IMR-90 (cell line): ENCODE data around the gene ZNF593OS. TPM values are rescaled to one million over a fixed set of nuclear protein-coding genes. Genes with fewer than 3 reads are reported as not detected.

Experiments
- ATAC-seq: fragments of 200-7000 bp; cut with Tn5 transposase; 2 replicates; pipeline ENCODE4 v1.9.1; 2020; ENCODE audit warnings: low read depth, mild to moderate bottlenecking, moderate library complexity
- BruUV-seq: library from RNA; stranded (reverse); fragments of 400-500 nt; replicated peaks from 2 replicates; lab custom pipeline; 2021; lab: Mats Ljungman, UMichigan
- CTCF ChIA-PET: fragments of 300-600 bp; formaldehyde crosslinking; extraction: SDS; loops from one replicate; lab custom pipeline; 2021; ENCODE audit warnings: antibody characterized with exemption; lab: Yijun Ruan, JAX
- POLR2A ChIA-PET: fragments of 300-600 bp; sonication (Branson Sonifier 250); formaldehyde crosslinking; loops from one replicate; lab custom pipeline; 2022; ENCODE audit warnings: antibody characterized with exemption; ENCODE audit not compliant: unreplicated experiment; lab: Charles Lee
- DNase-seq: peaks from one replicate; pipeline ENCODE4 v3.0.0; 2013
- H2AFZ ChIP-seq: replicated peaks from 2 replicates; pipeline ENCODE3; 2013; ENCODE audit warnings: low read length, mild to moderate bottlenecking; ENCODE audit not compliant: poor library complexity
- H2AK5ac ChIP-seq: 2 replicates; pipeline ENCODE4 v1.6.1; 2013; ENCODE audit warnings: low read depth, low read length, inconsistent platforms
- H2AK9ac ChIP-seq: replicated peaks from 2 replicates; pipeline ENCODE3; 2013; ENCODE audit warnings: mild to moderate bottlenecking, low read depth, low read length, moderate library complexity; ENCODE audit not compliant: poor library complexity
- H2BK120ac ChIP-seq: 2 replicates; pipeline ENCODE4 v1.6.1; 2013; ENCODE audit warnings: low read depth, low read length, inconsistent platforms
- H2BK15ac ChIP-seq: 3 replicates; pipeline ENCODE4 v1.6.1; 2013; ENCODE audit warnings: low read depth, low read length, inconsistent platforms
- H2BK20ac ChIP-seq: 2 replicates; pipeline ENCODE4 v1.6.1; 2013; ENCODE audit warnings: low read depth, mild to moderate bottlenecking, inconsistent platforms, low read length, moderate library complexity
- H2BK5ac ChIP-seq: 2 replicates; pipeline ENCODE4 v1.6.1; 2013; ENCODE audit warnings: mild to moderate bottlenecking, low read depth, low read length, inconsistent platforms; ENCODE audit not compliant: poor library complexity, severe bottlenecking
- H3K14ac ChIP-seq: replicated peaks from 2 replicates; pipeline ENCODE4 v1.6.1; 2013; ENCODE audit warnings: low read depth, low read length, inconsistent platforms
- H3K18ac ChIP-seq: 2 replicates; pipeline ENCODE4 v1.6.1; 2013; ENCODE audit warnings: low read depth, low read length, control low read depth
- H3K23ac ChIP-seq: 2 replicates; pipeline ENCODE4 v1.6.1; 2013; ENCODE audit warnings: low read depth, low read length, inconsistent platforms
- H3K27ac ChIP-seq: 2 replicates; pipeline ENCODE4 v1.5.1; 2013; ENCODE audit warnings: mild to moderate bottlenecking, control low read depth, low read length; ENCODE audit not compliant: insufficient read depth
- H3K27me3 ChIP-seq: 2 replicates; pipeline ENCODE4 v1.6.1; 2013; ENCODE audit warnings: low read length; ENCODE audit not compliant: control insufficient read depth, insufficient read depth
- H3K36me3 ChIP-seq: 2 replicates; pipeline ENCODE4 v1.6.1; 2013; ENCODE audit warnings: low read length, mixed read lengths; ENCODE audit not compliant: control insufficient read depth, insufficient read depth
- H3K4ac ChIP-seq: 2 replicates; pipeline ENCODE4 v1.6.1; 2013; ENCODE audit warnings: low read depth, low read length, inconsistent platforms
- H3K4me1 ChIP-seq: 2 replicates; pipeline ENCODE4 v1.6.1; 2013; ENCODE audit warnings: low read length, mixed read lengths; ENCODE audit not compliant: control insufficient read depth, insufficient read depth
- H3K4me2 ChIP-seq: 2 replicates; pipeline ENCODE4 v1.6.1; 2013; ENCODE audit warnings: low read depth, mild to moderate bottlenecking, control low read depth, low read length, moderate library complexity
- H3K4me3 ChIP-seq: 2 replicates; pipeline ENCODE4 v1.5.1; 2013; ENCODE audit warnings: low read depth, mild to moderate bottlenecking, control low read depth, low read length, moderate library complexity; ENCODE audit not compliant: insufficient read depth
- H3K56ac ChIP-seq: 2 replicates; pipeline ENCODE4 v1.6.1; 2013; ENCODE audit warnings: low read length, inconsistent platforms; ENCODE audit not compliant: insufficient read depth; ENCODE audit errors: extremely low read depth
- H3K79me1 ChIP-seq, 2 experiments: 2 replicates each; pipeline ENCODE4 v1.6.1; 2013; ENCODE audit warnings: low read length in 2 of 2, inconsistent platforms in 1 of 2, low read depth in 1 of 2
- H3K9ac ChIP-seq: 2 replicates; pipeline ENCODE4 v1.6.1; 2013; ENCODE audit warnings: low read depth, low read length, control low read depth
- H3K9me1 ChIP-seq: 2 replicates; pipeline ENCODE4 v1.6.1; 2013; ENCODE audit warnings: low read length, inconsistent platforms; ENCODE audit not compliant: insufficient read depth
- H3K9me3 ChIP-seq: 2 replicates; pipeline ENCODE4 v1.6.1; 2013; ENCODE audit warnings: low read length; ENCODE audit not compliant: control insufficient read depth, insufficient read depth
- H4K20me1 ChIP-seq: 2 replicates; pipeline ENCODE4 v1.6.1; 2013; ENCODE audit warnings: low read length, inconsistent platforms; ENCODE audit not compliant: insufficient read depth
- H4K5ac ChIP-seq: 2 replicates; pipeline ENCODE4 v1.6.1; 2013; ENCODE audit warnings: mild to moderate bottlenecking, low read depth, low read length, control low read depth
- H4K8ac ChIP-seq, 2 experiments: 2 replicates each; pipeline ENCODE4 v1.6.1; 2013; ENCODE audit warnings: low read depth in 2 of 2, low read length in 2 of 2, control low read depth in 1 of 2, inconsistent platforms in 1 of 2
- H4K91ac ChIP-seq: 2 replicates; pipeline ENCODE4 v1.6.1; 2013; ENCODE audit warnings: low read depth, low read length, inconsistent platforms; ENCODE audit not compliant: insufficient read depth
- RAD21 ChIP-seq: IDR thresholded peaks from 2 replicates; pipeline ENCODE4 v1.6.1; 2012; ENCODE audit warnings: low read length, improper control_type of control experiment
- WGBS, 2 experiments: methylation state at CpG; one replicate each; pipeline versions ENCODE4 v1.1.5 to v1.1.7; 2013; ENCODE audit warnings: missing lambda C conversion rate in 2 of 2; ENCODE audit not compliant: insufficient read length in 1 of 2; ENCODE audit errors: extremely low coverage in 2 of 2; 5-methylcytosine and 5-hydroxymethylcytosine counted together
- dilution Hi-C: fragments of 300-500 bp; cut with HindIII; formaldehyde crosslinking; loops from one replicate; pipeline ENCODE4 v1.14.3; 2018; ENCODE audit warnings: low sequenced_read_pairs; ENCODE audit not compliant: unreplicated experiment
- in situ Hi-C: fragments of 300-500 bp; cut with MboI; formaldehyde crosslinking; loops from 3 replicates; pipeline ENCODE4 v1.14.3; 2019; ENCODE audit warnings: low sequenced_read_pairs, inconsistent platforms, mixed read lengths
- intact Hi-C: fragments of 100-400 bp; cut with micrococcal nuclease; formaldehyde crosslinking; loops from 2 replicates; pipeline ENCODE4 v1.10.0; 2022
- polyA plus RNA-seq, 3 experiments: library from polyadenylated mRNA; depleted of rRNA; stranded (reverse); fragments of >200 nt; gene quantifications; 2 replicates each; pipeline ENCODE4 v1.2.3, GENCODE V29; 2012; ENCODE audit warnings: low replicate concordance in 1 of 3
- total RNA-seq: library from RNA; depleted of rRNA; stranded (reverse); fragments of >200 nt; gene quantifications from 2 replicates; pipeline ENCODE4 v1.2.3, GENCODE V29; 2012

ZNF593OS gene
- total and polyA plus RNA-seq, 2 of the 4 experiments (the other 2 are of a cell fraction) = not detected

DNA sequence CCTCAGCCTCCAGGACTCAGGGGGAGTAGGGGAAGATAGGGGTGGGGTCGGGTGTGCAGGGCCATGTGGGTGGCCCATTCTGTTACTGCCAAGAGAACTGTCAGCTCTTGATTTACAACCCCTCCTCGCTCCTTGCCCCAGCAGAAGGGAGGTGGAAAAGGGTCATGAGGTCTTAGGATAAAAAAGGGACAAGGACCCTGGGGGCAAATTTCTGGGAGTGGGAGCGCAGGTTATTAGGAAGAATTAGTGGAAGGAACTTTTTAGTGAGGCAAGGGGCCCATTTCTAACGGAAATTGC, 11.9 kb downstream of the ZNF593OS start:
- Histone ChIP-seq H4K91ac (no peak overlapping the region), H3K56ac (no peak overlapping the region), H3K9ac (no peak overlapping the region), H4K20me1 (no peaks in the 10 kb centered on the region), H2AFZ (no peak overlapping the region), H3K27me3 (peaks cover 49% of the 10 kb centered on the region), H3K18ac (no peak overlapping the region), H2AK5ac (no peak overlapping the region), H3K14ac (no peak overlapping the region), H3K4ac (no peak overlapping the region), H2BK20ac (no peak overlapping the region), H4K8ac (no peak overlapping the region), H3K4me1 (peaks cover 4% of the 10 kb centered on the region), H3K4me3 (no peak overlapping the region), H3K36me3 (no peaks in the 10 kb centered on the region), H4K5ac (no peak overlapping the region), H2BK120ac (no peak overlapping the region), H3K9me1 (no peaks in the 10 kb centered on the region), H2BK5ac (no peak overlapping the region), H3K4me2 (no peak overlapping the region), H2AK9ac (no peak overlapping the region), H3K27ac (no peak overlapping the region), H3K9me3 (no peaks in the 10 kb centered on the region), H3K79me1 (no peaks in the 10 kb centered on the region), H2BK15ac (no peak overlapping the region), H3K23ac (no peak overlapping the region)
- in situ Hi-C loops = no loop called here
- TF ChIP-seq RAD21 = no peak
- ChIA-PET POLR2A (no interaction called here), CTCF (no interaction called here)
- ATAC-seq (no peak), DNase-seq (no peak)
- dilution Hi-C loops = no loop called here
- no TSS peak for BruUV-seq
- intact Hi-C loops = no loop called here
- WGBS, 2 experiments = 43% methylated on average over 2 of the region's 4 CpGs; no CpG with 5 or more reads in 1 of the 2 experiments
